SK-N-SH treated with all-trans-retinoic acid at 6 μM for 48 hours (cell line): Measurements from ENCODE around the gene DMD.

Experiments
- ATAC-seq: fragments of 200-7000 bp; cut with Tn5 transposase; 3 replicates; pipeline ENCODE4 v1.9.1; 2020; ENCODE audit warnings: mild to moderate bottlenecking, moderate library complexity
- ARNTL ChIP-seq: fragments of 450-650 bp; formaldehyde crosslinking; IDR thresholded peaks from 2 replicates; pipeline ENCODE4 v1.5.0; 2020; ENCODE audit warnings: low read depth, mild to moderate bottlenecking, moderate library complexity, borderline replicate concordance
- CREB5 ChIP-seq: fragments of 250-450 bp; sonication (Bioruptor Pico); IDR thresholded peaks from 2 replicates; pipeline ENCODE4 v1.5.1; 2020; ENCODE audit warnings: low read depth, mild to moderate bottlenecking, moderate library complexity
- CSDC2 ChIP-seq: fragments of 250-450 bp; sonication (Bioruptor Pico); IDR thresholded peaks from 2 replicates; pipeline ENCODE4 v1.5.0; 2020; ENCODE audit warnings: mild to moderate bottlenecking, moderate library complexity
- CSRNP3 ChIP-seq: fragments of 250-450 bp; sonication (Bioruptor Pico); IDR thresholded peaks from 2 replicates; pipeline ENCODE4 v1.5.1; 2021; ENCODE audit warnings: mild to moderate bottlenecking, moderate library complexity
- ESRRG ChIP-seq: fragments of 250-450 bp; sonication (Bioruptor Pico); IDR thresholded peaks from 2 replicates; pipeline ENCODE4 v1.6.1; 2021; ENCODE audit warnings: mild to moderate bottlenecking
- GLIS3 ChIP-seq: fragments of 250-450 bp; sonication (Bioruptor Pico); IDR thresholded peaks from 2 replicates; pipeline ENCODE4 v1.5.0; 2020; ENCODE audit warnings: mild to moderate bottlenecking, moderate library complexity
- ISL1 ChIP-seq: fragments of 250-450 bp; sonication (Bioruptor Pico); IDR thresholded peaks from 2 replicates; pipeline ENCODE4 v2.1.2; 2022; ENCODE audit warnings: mild to moderate bottlenecking, moderate library complexity
- OSR1 ChIP-seq: fragments of 250-450 bp; sonication (Bioruptor Pico); IDR thresholded peaks from 2 replicates; pipeline ENCODE4 v1.8.0; 2022; ENCODE audit warnings: moderate library complexity, mild to moderate bottlenecking, inconsistent platforms
- PATZ1 ChIP-seq: fragments of 250-450 bp; sonication (Bioruptor Pico); IDR thresholded peaks from 2 replicates; pipeline ENCODE4 v1.8.0; 2020; ENCODE audit warnings: mild to moderate bottlenecking, moderate library complexity, borderline replicate concordance
- POU6F1 ChIP-seq: fragments of 250-450 bp; sonication (Bioruptor Pico); IDR thresholded peaks from 2 replicates; pipeline ENCODE4 v1.8.0; 2021; ENCODE audit warnings: low read depth, mild to moderate bottlenecking, moderate library complexity, borderline replicate concordance
- PPARA ChIP-seq: fragments of 250-450 bp; sonication (Bioruptor Pico); IDR thresholded peaks from 2 replicates; pipeline ENCODE4 v1.5.0; 2020; ENCODE audit warnings: mild to moderate bottlenecking, borderline replicate concordance
- SNAI2 ChIP-seq: fragments of 250-450 bp; sonication (Bioruptor Pico); IDR thresholded peaks from 2 replicates; pipeline ENCODE4 v1.5.0; 2020; ENCODE audit warnings: mild to moderate bottlenecking, moderate library complexity
- TCF4 ChIP-seq: fragments of 250-450 bp; sonication (Bioruptor Pico); IDR thresholded peaks from 2 replicates; pipeline ENCODE4 v1.8.0; 2021; ENCODE audit warnings: mild to moderate bottlenecking, moderate library complexity, borderline replicate concordance
- TSHZ2 ChIP-seq: fragments of 250-450 bp; sonication (Bioruptor Pico); IDR thresholded peaks from 2 replicates; pipeline ENCODE4 v1.5.0; 2020; ENCODE audit warnings: mild to moderate bottlenecking, moderate library complexity
- ZC3H10 ChIP-seq: fragments of 250-450 bp; sonication (Bioruptor Pico); IDR thresholded peaks from 2 replicates; pipeline ENCODE4 v1.5.1; 2021; ENCODE audit warnings: mild to moderate bottlenecking, moderate library complexity
- ZFP3 ChIP-seq: fragments of 250-450 bp; sonication (Bioruptor Pico); IDR thresholded peaks from 2 replicates; pipeline ENCODE4 v1.5.0; 2020; ENCODE audit warnings: mild to moderate bottlenecking, moderate library complexity
- ZNF565 ChIP-seq: fragments of 450-650 bp; formaldehyde crosslinking; conservative IDR thresholded peaks from 2 replicates; pipeline ENCODE4 v1.5.0; 2020; ENCODE audit warnings: low read depth, mild to moderate bottlenecking, moderate library complexity
- ZNF8 ChIP-seq: fragments of 450-650 bp; formaldehyde crosslinking; IDR thresholded peaks from 2 replicates; pipeline ENCODE4 v1.5.0; 2020; ENCODE audit warnings: mild to moderate bottlenecking, moderate library complexity

DMD gene

GRCh38 chrX:31440546-31440945 is 1770.8 kb downstream of the DMD start (continued):
- TF ChIP-seq TSHZ2 (CRISPR knock-in tag) (no peak), CSDC2 (CRISPR knock-in tag) (no peak), ESRRG (CRISPR knock-in tag) (no peak)

GRCh38 chrX:31436424-31436823 is 1774.9 kb downstream of the DMD start:
- no peak for ATAC-seq
- no peak for TF ChIP-seq ARNTL (CRISPR knock-in tag)
- TF ChIP-seq ZC3H10 = no peak
- no peak for TF ChIP-seq PPARA (CRISPR knock-in tag)
- no peak for TF ChIP-seq ESRRG (CRISPR knock-in tag)
- TF ChIP-seq PATZ1 = no peak
- no peak for TF ChIP-seq CREB5 (CRISPR knock-in tag)

GRCh38 chrX:31435592-31435991 is 1775.8 kb downstream of the DMD start:
- ATAC-seq = no peak
- TF ChIP-seq TCF4 (no peak), ZFP3 (CRISPR knock-in tag) (no peak)
- TF ChIP-seq, all 23 proteins: peak for 0

- TF ChIP-seq CSDC2 (CRISPR knock-in tag) = no peak
- no peak for TF ChIP-seq CREB5 (CRISPR knock-in tag)
- TF ChIP-seq ZNF8 (CRISPR knock-in tag) = no peak
- TF ChIP-seq ISL1 (CRISPR knock-in tag) = no peak
- no peak for TF ChIP-seq POU6F1
- no peak for TF ChIP-seq ZFP3 (CRISPR knock-in tag)
- no peak for TF ChIP-seq PATZ1
- no peak for TF ChIP-seq ZNF565 (CRISPR knock-in tag)
- no peak for TF ChIP-seq SNAI2 (CRISPR knock-in tag)
- TF ChIP-seq OSR1 (CRISPR knock-in tag) = no peak
- no peak for TF ChIP-seq ESRRG (CRISPR knock-in tag)
- no peak for TF ChIP-seq PPARA (CRISPR knock-in tag)
- no peak for TF ChIP-seq TSHZ2 (CRISPR knock-in tag)
- no peak for TF ChIP-seq CSRNP3 (CRISPR knock-in tag)
- TF ChIP-seq GLIS3 (CRISPR knock-in tag) = no peak
These were observed 1777.5 kb downstream of the DMD start for GRCh38 chrX:31433856-31434255.

More at GRCh38 chrX:31433856-31434255, 1777.5 kb downstream of the DMD start:
- no peak for ATAC-seq
